B cell (primary cell): ENCODE measurements around the gene ABCG2. TPM values are rescaled to one million over a fixed set of nuclear protein-coding genes. Genes with fewer than 3 reads are reported as not detected.

Experiments used
- ATAC-seq: fragments of 200-7000 bp; cut with Tn5 transposase; one replicate; pipeline ENCODE4 v1.10.0; 2021; ENCODE audit warnings: low read depth, mild to moderate bottlenecking, moderate number of reproducible peaks, moderate library complexity
- CTCF ChIA-PET: fragments of 350-600 bp; sonication (Branson Sonifier 250); formaldehyde crosslinking; loops from one replicate; lab custom pipeline; 2021; ENCODE audit warnings: antibody characterized with exemption, inconsistent platforms; lab: Charles Lee
- POLR2A ChIA-PET: fragments of 350-600 bp; sonication (Branson Sonifier 250); formaldehyde crosslinking; loops from one replicate; lab custom pipeline; 2021; ENCODE audit warnings: antibody characterized with exemption; lab: Charles Lee
- DNase-seq: peaks from one replicate; pipeline ENCODE4 v3.0.0; 2013
- H2AFZ ChIP-seq: 2 replicates; pipeline ENCODE4 v1.6.1; 2012; ENCODE audit warnings: mild to moderate bottlenecking, low read depth, low read length; ENCODE audit not compliant: insufficient read depth, poor library complexity, severe bottlenecking
- H3K27ac ChIP-seq, 2 donors: 1 replicate in 1 of 2; 2 replicates in 1 of 2; pipeline ENCODE4 v1.5.1; 2012 to 2013; ENCODE audit warnings: low read length in 2 of 2, mild to moderate bottlenecking in 2 of 2, moderate library complexity in 1 of 2
- H3K27me3 ChIP-seq, 4 experiments: fragments of 200-600 bp in 1 of 4; sonication (generic) in 1 of 4; replicated peaks in 1 of 4; 1 replicate in 2 of 4; 2 replicates in 2 of 4; pipeline versions ENCODE4 v1.6.1 to v1.7.0; 2013 to 2016; ENCODE audit warnings: low read length in 3 of 4, mild to moderate bottlenecking in 2 of 4, mixed read lengths in 1 of 4, moderate library complexity in 1 of 4; ENCODE audit not compliant: insufficient read depth in 4 of 4, control insufficient read depth in 3 of 4; ENCODE audit errors: control extremely low read depth in 1 of 4
- H3K36me3 ChIP-seq, 2 experiments: replicated peaks in 1 of 2; 1 replicate in 1 of 2; 2 replicates in 1 of 2; pipeline versions ENCODE4 v1.6.1 to v1.7.1; 2013; ENCODE audit warnings: low read length in 1 of 2; ENCODE audit not compliant: insufficient read depth in 2 of 2, control insufficient read depth in 1 of 2; ENCODE audit errors: control extremely low read depth in 1 of 2, extremely low read depth in 1 of 2
- H3K4me1 ChIP-seq, 2 donors: fragments of 200-600 bp in 1 of 2; sonication (generic) in 1 of 2; 1 replicate in 1 of 2; 2 replicates in 1 of 2; pipeline versions ENCODE4 v1.5.1 to v1.6.1; 2013 to 2017; ENCODE audit warnings: low read length in 2 of 2; ENCODE audit not compliant: control insufficient read depth in 2 of 2, insufficient read depth in 2 of 2
- H3K4me2 ChIP-seq: replicated peaks from 2 replicates; pipeline ENCODE3; 2012; ENCODE audit warnings: mild to moderate bottlenecking, low read depth, low read length; ENCODE audit not compliant: poor library complexity, severe bottlenecking
- H3K4me3 ChIP-seq, 5 experiments: fragments of 200-600 bp in 1 of 5; sonication (generic) in 1 of 5; 1 replicate in 3 of 5; 2 replicates in 2 of 5; pipeline versions ENCODE4 v1.5.1 to v1.7.0; 2011 to 2016; ENCODE audit warnings: low read length in 4 of 5, mild to moderate bottlenecking in 4 of 5, low read depth in 2 of 5, control low read depth in 1 of 5, moderate library complexity in 1 of 5; ENCODE audit not compliant: insufficient read depth in 1 of 5; ENCODE audit errors: control extremely low read depth in 1 of 5, extremely low read depth in 1 of 5
- H3K79me2 ChIP-seq: fragments of 200-600 bp; sonication (generic); one replicate; pipeline ENCODE4 v1.6.0; 2016; ENCODE audit warnings: low read length; ENCODE audit not compliant: control insufficient read depth, insufficient read depth
- H3K9ac ChIP-seq: fragments of 200-600 bp; sonication (generic); 2 replicates; pipeline ENCODE4 v1.6.1; 2017; ENCODE audit warnings: mild to moderate bottlenecking, low read length, moderate library complexity
- H3K9me3 ChIP-seq, 3 donors: one replicate each; pipeline versions ENCODE4 v1.6.1 to v1.7.1; 2013; ENCODE audit warnings: low read length in 2 of 3; ENCODE audit not compliant: control insufficient read depth in 2 of 3, insufficient read depth in 1 of 3; ENCODE audit errors: control extremely low read depth in 1 of 3
- H4K20me1 ChIP-seq: 2 replicates; pipeline ENCODE4 v1.6.0; 2012; ENCODE audit warnings: mild to moderate bottlenecking, low read length; ENCODE audit not compliant: insufficient read depth, control insufficient read depth, poor library complexity, severe bottlenecking
- H3K27ac Mint-ChIP-seq: one replicate; pipeline ENCODE4 v1.8.0; 2021; ENCODE audit warnings: mixed read lengths
- H3K27me3 Mint-ChIP-seq: one replicate; pipeline ENCODE4 v1.8.0; 2021; ENCODE audit warnings: mixed read lengths
- H3K4me1 Mint-ChIP-seq: one replicate; pipeline ENCODE4 v1.8.0; 2021; ENCODE audit warnings: mixed read lengths
- H3K4me3 Mint-ChIP-seq: one replicate; pipeline ENCODE4 v1.8.0; 2021; ENCODE audit warnings: mixed read lengths
- H3K9me3 Mint-ChIP-seq: one replicate; pipeline ENCODE4 v1.8.0; 2022; ENCODE audit warnings: mixed read lengths; ENCODE audit not compliant: insufficient read depth
- EZH2 ChIP-seq: IDR thresholded peaks from 2 replicates; pipeline ENCODE4 v1.6.1; 2012; ENCODE audit warnings: borderline replicate concordance, low read depth, mild to moderate bottlenecking, moderate library complexity, low read length; ENCODE audit not compliant: insufficient read depth, poor library complexity, severe bottlenecking
- WGBS: methylation state at CpG from one replicate; pipeline ENCODE4 v1.1.5; 2013; ENCODE audit warnings: missing lambda C conversion rate; ENCODE audit not compliant: insufficient coverage; 5-methylcytosine and 5-hydroxymethylcytosine counted together
- intact Hi-C: fragments of 100-400 bp; cut with micrococcal nuclease; formaldehyde crosslinking; loops from one replicate; pipeline ENCODE4 v1.10.0; 2022
- polyA plus RNA-seq: library from polyadenylated mRNA; depleted of rRNA; stranded (reverse); fragments of >200 nt; gene quantifications from 2 replicates; pipeline ENCODE4 v1.2.3, GENCODE V29; 2012
- total RNA-seq, 2 donors: library from RNA; stranded (reverse); fragments of 120-200 nt in 1 of 2; gene quantifications; 1 replicate in 1 of 2; 2 replicates in 1 of 2; pipeline versions ENCODE4 v1.2.3 to v1.2.4, GENCODE V29; 2013 to 2022
- TF ChIP-seq, protein P1 (sequence below): fragments of 200-600 bp; IDR thresholded peaks from one replicate; pipeline ENCODE4 v1.8.0; 2022; ENCODE audit warnings: antibody characterized with exemption, mild to moderate bottlenecking

Gene ABCG2
- total and polyA plus RNA-seq, 2 donors (not counting 1 experiment from before 2014, with no cell fraction given): 0.01 TPM; not detected in 1

DNA sequence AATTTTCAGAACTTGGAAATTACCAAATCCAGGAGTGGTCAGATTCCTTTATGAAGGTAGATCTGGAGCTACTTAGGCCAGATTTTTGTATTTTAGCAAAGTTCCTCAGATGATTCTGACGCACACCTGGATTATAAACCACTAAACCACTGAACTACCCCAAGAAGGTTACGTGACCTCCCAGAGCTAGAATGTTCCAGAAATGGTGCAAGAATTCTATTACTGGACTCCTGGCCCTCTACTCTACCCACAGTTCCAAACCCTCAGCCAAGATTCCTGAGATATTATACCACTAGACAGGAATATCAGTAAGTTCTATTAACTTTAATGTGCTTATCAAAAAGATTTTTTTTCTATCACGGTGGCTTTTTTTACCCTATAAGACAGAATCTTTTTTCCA is 67.1 kb downstream of the ABCG2 start:
- Histone ChIP-seq H3K27me3 (no peaks in the 10 kb centered on the region), H2AFZ (no peak overlapping the region), H3K9me3 (no peaks in the 10 kb centered on the region), H3K4me2 (no peak overlapping the region), H4K20me1 (no peaks in the 10 kb centered on the region), H3K36me3 (no peaks in the 10 kb centered on the region), H3K27ac (no peak overlapping the region), H3K9ac (no peak overlapping the region), H3K79me2 (no peaks in the 10 kb centered on the region), H3K4me1 (no peaks in the 10 kb centered on the region), H3K4me3 (no peak overlapping the region)
- DNase-seq: no peak
- WGBS: 88% methylated on average over 1 of the region's 3 CpGs
- Mint-ChIP-seq H3K27me3 (peaks cover 3% of the 10 kb centered on the region), H3K27ac (no peak overlapping the region), H3K4me1 (no peaks in the 10 kb centered on the region), H3K9me3 (no peaks in the 10 kb centered on the region), H3K4me3 (no peak overlapping the region)
- ChIA-PET CTCF (no interaction called here), POLR2A (no interaction called here)
- TF ChIP-seq, protein P1, sequence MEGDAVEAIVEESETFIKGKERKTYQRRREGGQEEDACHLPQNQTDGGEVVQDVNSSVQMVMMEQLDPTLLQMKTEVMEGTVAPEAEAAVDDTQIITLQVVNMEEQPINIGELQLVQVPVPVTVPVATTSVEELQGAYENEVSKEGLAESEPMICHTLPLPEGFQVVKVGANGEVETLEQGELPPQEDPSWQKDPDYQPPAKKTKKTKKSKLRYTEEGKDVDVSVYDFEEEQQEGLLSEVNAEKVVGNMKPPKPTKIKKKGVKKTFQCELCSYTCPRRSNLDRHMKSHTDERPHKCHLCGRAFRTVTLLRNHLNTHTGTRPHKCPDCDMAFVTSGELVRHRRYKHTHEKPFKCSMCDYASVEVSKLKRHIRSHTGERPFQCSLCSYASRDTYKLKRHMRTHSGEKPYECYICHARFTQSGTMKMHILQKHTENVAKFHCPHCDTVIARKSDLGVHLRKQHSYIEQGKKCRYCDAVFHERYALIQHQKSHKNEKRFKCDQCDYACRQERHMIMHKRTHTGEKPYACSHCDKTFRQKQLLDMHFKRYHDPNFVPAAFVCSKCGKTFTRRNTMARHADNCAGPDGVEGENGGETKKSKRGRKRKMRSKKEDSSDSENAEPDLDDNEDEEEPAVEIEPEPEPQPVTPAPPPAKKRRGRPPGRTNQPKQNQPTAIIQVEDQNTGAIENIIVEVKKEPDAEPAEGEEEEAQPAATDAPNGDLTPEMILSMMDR: no peak
- no peak for TF ChIP-seq EZH2
- no peak for ATAC-seq
- intact Hi-C loops: no loop called here

DNA sequence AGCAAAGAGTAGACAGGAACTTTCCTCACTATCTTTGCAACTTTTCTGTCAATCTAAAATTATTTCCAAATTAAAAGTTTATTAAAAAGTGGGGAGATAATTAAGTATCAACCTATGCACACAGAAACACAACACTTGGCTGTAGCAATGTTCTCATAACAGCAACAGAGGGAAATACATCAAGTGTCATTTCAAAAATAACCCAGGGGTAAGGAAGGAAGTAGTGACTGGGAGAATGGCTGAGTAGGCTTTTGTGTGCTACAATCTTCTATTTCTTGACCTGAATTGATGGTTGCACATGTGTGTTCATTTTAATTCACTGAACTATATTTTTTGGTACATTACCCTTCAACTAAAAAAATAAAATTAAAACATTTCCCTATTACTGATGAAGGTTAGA is 67.5 kb downstream of the ABCG2 start:
- ATAC-seq (no peak), DNase-seq (no peak)
- no peaks in the 10 kb centered on the region for H3K4me1 Mint-ChIP-seq
- ChIA-PET POLR2A (no interaction called here), CTCF (no interaction called here)
- no peak overlapping the region for H2AFZ ChIP-seq
- intact Hi-C loops: no loop called here
- no peak overlapping the region for H3K4me3 Mint-ChIP-seq
- no peak overlapping the region for H3K27ac Mint-ChIP-seq
- no peak overlapping the region for H3K4me2 ChIP-seq
- H3K27ac ChIP-seq: no peak overlapping the region
- H3K4me1 ChIP-seq: no peaks in the 10 kb centered on the region
- H4K20me1 ChIP-seq: no peaks in the 10 kb centered on the region
- no peaks in the 10 kb centered on the region for H3K9me3 Mint-ChIP-seq
- peaks cover 6% of the 10 kb centered on the region for H3K27me3 Mint-ChIP-seq
- H3K36me3 ChIP-seq: no peaks in the 10 kb centered on the region
- H3K9me3 ChIP-seq: no peaks in the 10 kb centered on the region
- no peaks in the 10 kb centered on the region for H3K27me3 ChIP-seq
- no peaks in the 10 kb centered on the region for H3K79me2 ChIP-seq
- no peak overlapping the region for H3K4me3 ChIP-seq
- H3K9ac ChIP-seq: no peak overlapping the region
- TF ChIP-seq EZH2: no peak
- TF ChIP-seq, protein P1: no peak
